NCI-H1417 (cell line): ENCODE measurements around the gene EPB41L4B.

ENCODE experiments used
- DNase-seq, 3 experiments: peaks; one replicate each; lab custom pipeline; 2025; lab: John Stamatoyannopoulos, UW

EPB41L4B gene

DNA sequence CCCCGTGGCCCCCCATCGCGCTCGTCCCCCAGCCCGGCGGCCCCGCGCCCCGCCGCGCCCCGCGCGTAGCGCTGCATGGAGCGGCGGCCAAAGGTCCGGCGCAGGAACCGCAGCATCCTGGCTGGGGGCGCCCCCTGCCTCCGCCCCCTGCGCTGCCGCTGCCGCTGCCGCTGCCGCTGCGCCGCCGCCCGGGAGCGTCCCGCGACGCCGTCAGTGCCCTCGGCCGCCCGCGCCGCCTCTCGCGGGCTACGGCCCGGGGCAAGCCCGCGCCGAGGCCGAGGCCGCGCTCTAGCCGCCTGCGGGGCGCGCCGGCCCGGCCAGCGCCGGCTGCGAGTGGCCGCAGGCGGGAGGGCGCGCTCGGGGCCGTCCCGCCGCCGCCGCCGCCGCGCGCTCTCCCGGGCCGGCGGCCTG lies 523 bp downstream of the EPB41L4B start:
- peak in 2 of 3 experiments; percentile 62 for DNase-seq

DNA sequence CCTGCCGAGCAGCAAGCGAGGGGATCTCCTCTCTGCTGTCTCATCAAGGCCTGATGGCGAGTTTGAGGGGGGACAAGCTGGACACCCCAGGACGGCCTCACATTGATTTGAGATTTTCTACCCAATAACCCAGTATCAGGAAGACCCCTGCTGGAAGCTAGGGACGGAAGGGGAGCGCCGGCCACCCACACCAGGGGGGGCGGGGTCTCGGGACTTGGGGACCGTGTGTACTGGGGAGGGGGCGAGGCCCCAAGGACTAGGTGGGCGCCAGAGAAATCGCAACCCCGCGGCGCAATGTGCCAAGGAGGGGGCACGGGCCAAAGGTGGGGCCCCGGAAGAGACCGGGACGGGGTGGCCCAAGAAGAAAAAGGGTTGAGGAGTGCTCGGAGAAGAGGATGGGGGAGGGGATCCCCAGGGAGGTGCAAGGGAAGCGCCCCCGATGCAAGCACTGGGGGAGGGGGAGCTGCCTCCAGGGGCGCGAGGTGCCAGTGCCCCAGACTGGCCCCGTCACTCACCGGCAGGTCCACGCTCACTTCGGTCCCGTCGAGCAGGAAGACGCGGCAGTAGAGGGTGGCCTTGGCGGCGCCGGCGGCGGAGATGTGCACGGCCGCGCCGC lies 1.1 kb downstream of the EPB41L4B start:
- DNase-seq, result peak in 2 of 3 experiments; percentile 62

DNA sequence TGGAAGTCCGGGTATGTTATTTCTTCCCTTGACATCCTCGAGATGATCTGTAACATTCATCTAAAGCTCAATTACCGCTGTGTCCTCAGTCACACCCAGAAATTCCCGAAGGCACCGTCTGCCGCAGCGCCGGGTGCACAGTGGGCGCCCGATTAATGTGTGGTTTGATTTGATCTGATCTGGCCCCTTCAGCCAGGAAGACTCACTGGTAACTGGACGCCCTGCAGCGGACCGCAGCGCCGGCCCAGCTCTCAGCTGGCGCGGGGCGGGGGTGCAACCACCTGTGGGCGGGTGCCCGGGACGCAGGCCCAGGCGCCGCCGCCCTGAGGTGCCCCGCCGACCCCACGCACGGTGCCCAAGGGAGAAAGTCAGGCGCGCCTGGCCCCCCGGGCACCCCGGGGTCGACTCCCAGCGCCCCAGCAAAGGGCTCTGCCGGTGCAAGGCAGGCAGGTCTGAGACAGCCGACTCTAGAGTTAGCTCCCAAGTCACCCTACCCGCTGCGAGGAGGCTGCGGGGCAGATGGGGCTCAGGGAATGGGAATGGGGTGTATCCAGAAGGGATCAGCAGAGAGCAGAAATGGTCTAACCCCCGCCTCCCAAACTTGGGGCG lies 1.7 kb downstream of the EPB41L4B start:
- peak in 2 of 3 experiments; percentile 70 to 75 for DNase-seq

DNA sequence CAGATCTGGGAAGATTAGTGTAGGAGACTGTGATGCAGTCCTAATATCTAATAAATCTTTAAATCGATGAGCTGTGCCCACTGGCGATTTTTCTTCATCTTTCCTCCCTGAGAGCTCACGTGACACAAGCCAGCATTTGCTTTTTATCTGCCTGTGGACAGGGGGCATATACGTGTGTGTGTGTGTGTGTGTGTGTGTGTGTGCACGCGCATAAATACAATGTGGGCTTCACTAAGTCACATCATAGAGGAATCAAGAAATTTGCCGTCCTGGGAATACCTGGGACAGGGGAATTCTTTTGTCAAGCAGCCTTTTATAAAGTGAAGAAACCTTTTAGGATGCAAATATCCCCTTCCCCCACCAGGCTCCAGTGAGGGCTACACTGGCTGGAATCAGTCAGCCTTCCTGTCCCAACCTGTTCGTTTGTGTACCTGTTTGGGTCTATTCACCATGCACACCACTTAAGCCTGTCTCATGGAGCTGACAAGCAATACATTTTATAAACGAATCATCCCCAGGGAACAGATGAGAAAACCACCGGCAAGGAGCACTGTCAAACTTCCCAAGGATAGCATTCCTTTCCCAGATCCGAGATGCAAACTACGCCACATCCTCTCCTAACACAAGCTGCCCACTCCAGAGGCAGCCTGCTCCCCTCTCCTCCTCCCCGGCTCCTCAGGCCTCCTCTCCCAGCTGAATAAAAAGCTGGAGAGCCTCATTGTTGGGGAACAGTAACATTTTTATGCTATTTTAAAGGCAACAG lies 2.7 kb downstream of the EPB41L4B start:
- peak; percentile 57 to 75 (median 65) for DNase-seq

DNA sequence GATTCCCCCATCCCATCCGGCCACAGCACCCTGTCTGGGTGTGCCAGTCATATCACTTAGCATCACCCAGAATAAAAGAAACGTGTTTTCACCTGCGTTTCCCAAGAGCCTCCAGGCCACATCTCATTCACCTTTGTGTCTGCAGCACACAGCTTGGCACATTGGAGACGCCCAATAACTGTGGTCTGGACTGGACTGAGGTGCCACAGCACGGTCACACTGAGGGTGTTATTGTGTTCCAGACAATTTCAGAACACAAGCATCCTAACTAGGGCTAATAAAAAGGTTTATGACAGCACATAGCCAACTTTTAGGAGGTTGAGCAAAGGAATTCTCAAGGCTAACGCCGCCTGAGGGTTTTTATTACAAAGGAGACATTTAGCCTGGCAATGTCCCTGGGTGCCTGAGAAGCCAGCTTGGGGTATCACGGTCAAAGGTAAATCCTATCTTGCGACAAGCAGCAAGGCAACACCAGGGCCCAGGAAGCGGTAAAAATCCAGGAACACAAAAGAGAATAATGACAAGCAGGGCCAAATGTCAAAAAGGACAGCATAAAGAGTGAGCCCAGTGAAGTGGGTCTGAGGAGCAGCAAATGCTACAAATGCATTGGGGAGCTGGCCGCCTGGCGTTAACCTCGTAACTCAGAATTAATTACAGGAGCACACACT lies 3.4 kb downstream of the EPB41L4B start:
- DNase-seq, result peak in 2 of 3 experiments; percentile 51 to 65

DNA sequence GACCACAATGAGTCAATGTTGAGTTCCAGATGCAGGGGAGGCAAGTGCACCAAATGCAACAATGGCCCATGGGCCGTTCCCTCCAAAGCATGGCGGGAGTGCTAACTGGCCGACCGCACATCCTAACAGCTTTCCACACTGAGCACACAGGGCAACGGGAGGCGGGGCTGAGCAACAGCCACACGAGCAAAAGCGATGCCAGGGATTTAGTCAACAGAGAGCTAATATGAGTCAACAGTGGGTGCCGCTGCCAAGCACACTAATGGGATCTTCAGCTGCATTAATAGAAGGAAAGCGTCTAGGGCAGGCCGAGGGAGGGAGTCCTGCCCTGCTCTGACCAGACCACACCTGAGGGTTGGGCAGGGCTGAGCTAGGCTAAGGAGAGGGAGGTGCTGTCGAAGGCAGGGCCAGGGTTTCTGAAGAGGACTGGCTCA lies 4.6 kb downstream of the EPB41L4B start:
- peak; percentile 49 to 92 (median 81) for DNase-seq

DNA sequence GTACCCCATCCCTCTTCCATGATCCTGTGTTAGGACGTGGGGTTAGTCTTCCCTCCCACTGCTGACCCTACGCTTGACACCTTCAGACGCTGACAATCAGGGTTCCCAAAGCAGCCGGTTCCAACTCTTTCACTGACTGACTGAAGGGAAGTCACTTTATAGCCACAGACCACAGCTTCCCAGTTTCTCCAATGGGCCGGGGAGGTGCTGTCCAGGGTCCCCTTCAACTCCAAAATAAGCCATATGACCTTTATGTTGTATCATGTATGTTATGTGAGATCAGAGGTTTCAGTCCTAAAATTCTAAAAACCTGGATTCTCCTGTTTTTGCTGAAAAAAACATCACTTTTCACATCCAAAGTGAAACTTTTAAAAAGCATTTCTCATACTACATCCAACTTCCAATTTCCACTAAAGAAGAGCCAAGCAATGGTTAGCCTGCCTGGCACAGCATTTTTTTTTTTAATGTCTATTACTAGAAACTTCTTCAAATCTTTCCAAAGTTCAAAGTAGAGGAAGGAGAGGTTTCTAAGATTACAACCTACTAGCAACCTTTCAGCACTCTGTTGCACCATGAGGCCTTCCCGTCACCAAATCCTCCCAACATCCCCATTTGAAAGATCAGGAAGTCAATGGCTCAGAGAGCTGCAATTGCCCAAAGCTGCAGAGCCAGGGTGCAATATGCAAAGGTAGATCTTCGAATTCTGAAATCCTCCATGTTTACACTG lies 5.2 kb downstream of the EPB41L4B start:
- DNase-seq, result no peak

DNA sequence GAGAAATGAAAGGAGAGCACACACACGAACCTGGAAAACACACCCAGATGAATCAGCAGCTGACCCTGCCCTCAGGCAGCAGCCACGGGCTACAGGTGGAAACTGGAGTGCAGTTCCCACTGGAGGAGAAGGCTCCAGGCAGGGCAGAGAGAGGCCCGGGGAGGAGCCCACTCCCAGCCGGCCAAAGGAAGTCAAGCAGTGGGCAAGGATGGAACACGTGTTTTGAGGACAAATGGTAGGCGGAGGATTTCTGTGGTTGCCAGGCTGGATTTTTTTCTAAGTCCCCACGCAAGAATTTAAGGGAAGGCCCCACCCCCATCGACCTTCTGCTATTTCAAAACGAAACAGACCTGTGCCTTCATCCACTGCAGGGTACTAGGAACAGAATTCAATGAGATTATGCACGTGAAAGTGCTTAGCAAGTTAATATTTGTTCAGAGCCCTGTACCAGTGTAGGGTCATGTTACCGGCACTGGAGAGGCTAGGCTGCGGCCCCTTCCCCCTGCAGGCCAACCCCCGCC lies 6.8 kb downstream of the EPB41L4B start:
- no peak for DNase-seq

DNA sequence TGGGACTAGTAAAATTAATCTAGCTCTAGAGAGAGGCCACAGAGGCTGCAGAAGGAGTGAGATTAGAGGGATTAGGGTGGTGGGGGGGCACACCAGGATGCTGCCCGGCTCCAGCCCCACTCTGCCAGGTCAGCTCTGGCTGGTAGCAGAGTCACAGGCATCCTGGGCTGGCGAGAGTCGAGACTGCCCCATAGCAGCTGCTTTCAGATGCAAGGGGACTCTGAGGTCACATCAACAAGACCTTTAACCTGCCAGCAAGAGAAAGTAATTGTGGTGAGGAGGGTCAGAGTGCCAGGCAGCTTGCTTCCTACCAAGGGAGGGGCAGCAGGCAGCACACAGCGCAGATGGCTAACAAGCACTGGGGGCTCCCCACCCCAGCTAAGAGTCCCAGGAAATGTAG lies 7.5 kb downstream of the EPB41L4B start:
- DNase-seq, result no peak

DNA sequence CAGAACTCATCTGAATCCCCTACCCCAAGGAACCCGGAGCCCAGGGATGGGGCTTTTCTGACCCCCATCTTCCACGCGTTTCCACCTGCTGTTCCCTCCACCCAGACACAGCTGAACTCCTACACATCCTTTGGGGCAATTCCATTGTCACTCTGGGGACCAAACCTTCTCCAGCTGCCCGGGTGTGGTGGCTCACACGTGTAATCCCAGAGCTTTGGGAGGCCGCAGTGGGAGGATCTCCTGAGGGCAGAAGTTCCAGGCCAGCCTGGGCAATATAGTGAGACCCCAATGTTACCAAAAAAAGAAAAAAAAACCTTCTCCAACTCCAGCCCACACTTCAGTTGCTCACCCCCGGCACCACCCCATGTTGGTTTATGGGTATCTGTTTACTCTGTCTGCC lies 8.1 kb downstream of the EPB41L4B start:
- no peak for DNase-seq

DNA sequence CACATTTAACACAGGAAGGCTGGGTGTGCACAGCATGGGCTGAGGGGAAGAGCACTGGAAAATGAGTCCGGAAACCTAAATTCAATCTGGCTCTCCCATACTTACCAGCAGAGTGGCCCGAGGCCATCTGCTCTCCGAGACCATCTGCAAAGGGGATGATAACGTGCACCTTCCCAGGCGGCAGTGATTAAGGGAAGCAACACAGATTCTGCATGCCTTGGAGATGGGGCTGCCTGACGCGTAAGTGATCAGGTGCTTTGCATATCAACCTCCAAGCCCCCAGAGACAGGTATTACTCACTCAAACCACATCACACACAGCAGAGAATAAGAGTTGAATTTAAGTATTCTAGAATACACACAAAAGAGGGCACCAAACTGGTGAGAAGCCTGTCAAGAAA lies 9.1 kb downstream of the EPB41L4B start:
- peak in 1 of 3 experiments; percentile 24 for DNase-seq

DNA sequence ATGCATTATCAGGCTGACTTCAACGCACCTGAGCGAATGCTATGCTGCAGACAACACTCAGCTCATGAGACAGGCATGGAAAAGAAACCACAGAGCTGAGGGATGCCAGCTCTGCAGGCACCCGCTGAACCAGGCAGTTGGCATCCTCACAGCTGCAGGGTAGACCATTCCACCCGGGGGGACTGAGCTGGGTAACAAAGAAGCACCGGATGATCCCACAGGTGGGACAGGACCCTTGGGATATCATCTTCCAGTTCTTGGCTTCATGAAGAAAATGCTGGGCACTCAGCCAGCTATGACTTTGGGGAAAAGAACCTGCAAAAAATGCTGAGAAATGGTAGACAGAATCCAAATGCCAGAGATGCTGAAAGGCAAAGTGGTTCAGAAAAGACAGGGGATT lies 9.6 kb downstream of the EPB41L4B start:
- DNase-seq, result no peak

DNA sequence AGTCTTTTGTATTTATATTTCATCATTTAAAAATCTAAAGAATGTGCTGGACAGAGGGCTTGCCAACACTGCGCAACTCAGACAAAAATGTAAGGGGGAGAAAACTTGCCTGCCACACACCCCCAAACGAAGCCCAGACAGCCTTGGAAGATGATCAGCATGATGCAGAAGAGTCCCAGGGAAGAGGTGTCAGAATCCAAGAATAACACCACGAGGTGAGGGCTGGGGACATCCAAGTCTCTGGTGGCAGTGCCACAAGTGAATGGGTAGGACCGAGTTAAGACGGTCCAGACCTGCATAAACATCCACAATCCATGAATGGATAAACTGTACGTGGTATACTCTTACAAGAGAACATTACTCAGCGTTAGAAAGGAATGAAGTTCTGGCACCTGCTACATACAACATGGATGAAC lies 10.4 kb downstream of the EPB41L4B start:
- no peak for DNase-seq

DNA sequence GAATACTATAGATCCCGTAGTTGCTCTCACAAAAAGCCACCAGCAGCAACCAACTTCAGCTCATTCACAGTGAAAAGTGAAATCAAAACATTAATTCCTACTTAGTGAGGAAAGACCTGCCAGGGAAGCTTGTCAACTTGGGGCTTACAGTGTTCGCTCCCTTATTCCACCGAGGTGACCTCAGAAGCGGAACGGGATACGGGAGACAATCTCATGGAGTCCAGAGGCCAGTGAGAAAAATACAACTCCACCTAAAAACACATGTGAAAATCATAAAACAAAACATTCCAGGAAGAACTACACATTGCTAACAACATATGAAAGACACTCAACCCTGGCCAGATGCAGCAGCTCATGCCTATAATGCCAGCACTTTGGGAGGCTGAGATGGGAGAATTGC lies 11.6 kb downstream of the EPB41L4B start:
- no peak for DNase-seq

DNA sequence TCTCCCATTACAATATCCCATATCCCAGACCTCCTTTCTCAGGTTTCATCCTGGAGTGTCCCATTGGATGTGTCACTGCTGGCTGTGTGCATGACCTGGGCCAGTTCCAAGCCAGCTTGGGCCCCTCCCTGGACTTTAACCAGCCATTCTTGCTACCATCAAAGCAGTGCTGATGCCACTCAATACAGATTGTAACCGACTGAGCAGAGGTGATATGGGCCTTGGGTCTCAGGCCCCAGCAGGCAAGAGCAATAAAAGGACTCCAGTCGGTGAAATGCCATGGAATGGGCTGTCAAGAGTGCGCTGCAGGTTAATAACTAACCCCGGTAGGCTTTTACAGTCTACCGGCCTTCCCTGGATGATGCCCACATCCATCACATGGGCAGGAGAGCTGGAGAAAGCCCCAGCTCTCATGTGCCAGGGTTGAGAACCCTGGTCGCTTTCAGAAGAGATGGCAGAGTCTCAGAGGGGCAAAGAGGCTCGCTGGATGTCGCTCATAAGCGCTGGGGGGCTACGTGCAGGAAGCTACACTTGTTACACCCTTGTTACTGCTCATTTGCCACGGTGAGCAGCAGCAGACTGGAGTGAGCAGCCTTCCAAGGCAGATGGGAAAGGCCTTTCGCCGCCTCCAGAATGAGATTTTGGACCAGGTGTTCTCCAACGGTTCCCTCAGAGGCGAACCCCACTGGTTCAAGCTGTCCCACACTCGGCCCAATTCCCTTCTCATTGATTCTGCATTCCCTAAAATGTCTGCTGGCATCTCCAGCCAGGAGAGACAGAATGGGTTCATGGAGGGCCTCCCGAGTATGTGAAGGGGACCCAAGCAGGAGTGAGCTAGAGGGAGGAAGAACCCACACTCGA lies 13.2 kb downstream of the EPB41L4B start:
- DNase-seq, result no peak

DNA sequence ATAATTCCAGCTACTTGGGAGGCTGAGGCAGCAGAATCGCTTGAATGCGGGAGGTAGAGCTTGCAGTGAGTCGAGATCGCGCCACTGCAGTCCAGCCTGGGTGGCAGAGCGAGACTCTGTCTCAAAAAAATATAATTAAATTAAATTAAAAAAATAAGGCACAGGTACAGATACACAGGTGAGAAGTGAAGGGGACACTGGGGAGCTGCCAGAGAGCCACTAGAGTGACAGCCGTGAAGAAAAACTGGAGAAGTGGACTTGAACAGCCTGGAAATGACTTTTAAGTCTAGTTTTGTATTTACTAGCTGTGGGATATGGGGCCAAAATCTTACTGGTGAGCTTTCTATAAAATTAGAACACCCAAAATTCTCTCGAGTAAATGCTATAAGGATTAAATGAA lies 15.1 kb downstream of the EPB41L4B start:
- DNase-seq, result no peak

DNA sequence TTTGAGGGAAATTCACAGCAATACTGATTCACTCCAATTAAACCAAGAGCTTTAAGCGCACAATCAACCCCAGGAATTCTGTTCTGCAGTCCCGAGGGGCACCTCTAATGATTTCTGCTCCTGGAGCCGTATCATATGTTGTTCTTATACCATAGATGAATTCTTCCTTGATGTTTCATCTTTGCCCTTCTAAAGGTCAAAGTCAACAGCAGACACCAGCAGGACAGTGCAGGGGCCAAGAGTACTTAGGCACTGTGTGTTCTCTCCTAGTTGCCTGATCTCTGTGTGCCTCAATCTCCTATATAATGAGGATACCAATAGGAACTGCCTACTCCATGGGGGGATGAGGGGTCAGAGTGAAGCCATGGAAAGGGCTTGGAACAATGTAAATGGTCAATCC lies 16.5 kb downstream of the EPB41L4B start:
- no peak for DNase-seq

DNA sequence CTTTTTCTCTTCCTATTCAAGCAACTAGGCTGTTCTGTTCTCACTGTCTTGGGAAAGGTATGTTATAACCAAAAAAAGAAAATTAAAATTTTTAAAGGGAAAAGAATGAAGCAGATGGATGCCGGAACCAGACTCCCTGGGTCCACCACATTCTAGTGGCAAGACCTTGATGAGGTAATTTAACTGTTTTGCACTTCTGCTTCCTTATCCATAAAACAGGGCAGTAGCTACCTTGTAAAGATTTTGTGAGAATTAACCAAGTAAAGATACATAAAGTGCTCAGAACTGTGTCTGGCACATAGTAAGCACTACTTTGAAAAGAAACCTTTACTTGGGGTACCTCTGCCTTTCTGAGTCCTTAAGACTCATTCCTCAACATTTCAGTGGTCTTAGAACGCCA lies 17.0 kb downstream of the EPB41L4B start:
- DNase-seq, result no peak

DNA sequence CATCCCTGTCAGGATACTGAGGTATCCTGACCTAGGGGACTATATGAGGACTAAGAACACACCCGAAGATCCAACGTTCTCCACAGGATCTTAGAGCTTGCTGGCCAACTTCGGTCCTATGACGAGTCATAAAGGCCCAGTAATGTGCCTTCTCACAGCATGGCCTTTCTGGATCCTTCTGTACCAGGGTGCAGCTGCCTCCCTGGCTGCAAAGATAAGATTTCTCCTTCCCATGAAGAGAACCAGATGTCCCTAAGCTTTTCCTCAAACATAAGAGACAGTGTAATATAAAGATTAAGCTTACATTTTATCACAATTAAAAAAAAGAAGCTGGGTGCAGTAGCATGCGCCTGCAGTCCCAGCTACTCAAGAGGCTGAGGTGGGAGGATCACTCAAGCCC lies 18.3 kb downstream of the EPB41L4B start:
- DNase-seq, result no peak

DNA sequence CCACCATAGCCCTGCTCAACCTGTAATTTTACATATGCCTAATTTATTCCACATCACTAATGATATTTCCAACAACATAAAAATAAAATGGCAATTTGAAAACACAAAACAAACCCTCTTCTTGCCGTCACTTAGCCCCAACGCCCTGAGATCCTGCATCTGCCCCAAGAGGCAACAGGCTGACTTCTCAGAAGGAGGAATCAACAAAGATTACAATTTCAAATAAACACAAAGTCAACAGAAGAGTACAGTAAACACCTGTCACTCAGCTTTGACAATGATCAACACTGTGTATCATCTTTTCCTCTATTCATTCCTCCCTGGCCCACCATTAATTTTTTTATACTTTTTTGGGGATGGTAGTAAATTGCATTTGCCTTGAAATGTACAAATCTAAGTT lies 19.8 kb downstream of the EPB41L4B start:
- DNase-seq, result no peak

DNA sequence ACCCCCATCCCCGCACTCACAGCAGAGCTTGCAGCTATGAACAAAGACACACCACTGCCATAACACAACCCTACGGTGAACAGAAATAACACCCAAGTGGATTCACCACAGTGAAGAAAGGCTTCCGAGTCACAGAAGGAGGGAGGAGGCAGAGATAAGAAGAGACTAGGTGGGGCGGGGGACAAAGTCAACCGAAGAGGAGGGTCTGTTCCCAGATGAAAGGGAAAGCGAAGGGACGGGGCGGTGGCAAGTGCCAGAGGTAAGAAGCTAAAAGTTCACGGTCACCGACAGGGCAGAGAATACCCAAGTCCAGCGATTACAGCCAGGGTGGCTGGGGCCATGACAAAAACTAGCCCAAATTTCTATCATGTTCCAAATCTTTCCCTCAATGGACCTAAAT lies 21.0 kb downstream of the EPB41L4B start:
- no peak for DNase-seq
